Upper lobe of left lung (tissue), 6 donors: ENCODE results near the gene CIAO2B. TPM values are rescaled to one million over a fixed set of nuclear protein-coding genes. Genes with fewer than 3 reads are reported as not detected.

Experiments used
- ATAC-seq, 2 donors: fragments of 200-7000 bp; cut with Tn5 transposase; one replicate each; pipeline ENCODE4 v1.9.1; 2022; ENCODE audit warnings: mild to moderate bottlenecking in 2 of 2, moderate library complexity in 2 of 2; ENCODE audit not compliant: low FRiP score in 2 of 2
- DNase-seq, 2 donors: peaks; one replicate each; pipeline ENCODE4 v3.0.0-alpha.2; 2019 to 2020
- H3K27ac ChIP-seq, 4 donors: fragments of 200-600 bp; sonication (generic); one replicate each; pipeline ENCODE4 v1.5.1; 2016 to 2019
- H3K27me3 ChIP-seq, 4 donors: fragments of 200-600 bp; sonication (generic); one replicate each; pipeline ENCODE4 v1.5.1; 2017 to 2019
- H3K36me3 ChIP-seq, 4 donors: fragments of 200-600 bp; sonication (generic); one replicate each; pipeline ENCODE4 v1.5.1; 2016 to 2019
- H3K4me1 ChIP-seq, 4 donors: fragments of 200-600 bp; sonication (generic); one replicate each; pipeline ENCODE4 v1.5.1; 2018 to 2019
- H3K4me3 ChIP-seq, 4 donors: fragments of 200-600 bp; sonication (generic); one replicate each; pipeline ENCODE4 v1.5.1; 2017 to 2019; ENCODE audit warnings: mild to moderate bottlenecking in 2 of 4, moderate library complexity in 1 of 4
- H3K9me3 ChIP-seq, 4 donors: fragments of 200-600 bp; sonication (generic); one replicate each; pipeline ENCODE4 v1.5.1; 2018 to 2019
- CTCF ChIP-seq, 6 experiments: fragments of 450-650 bp in 4 of 6; fragments of 200-600 bp in 2 of 6; sonication (generic) in 2 of 6; IDR thresholded peaks; one replicate each; pipeline ENCODE4 v1.5.1; 2016 to 2019; ENCODE audit warnings: antibody characterized with exemption in 6 of 6
- EP300 ChIP-seq, 4 donors: sonication (generic); formaldehyde crosslinking; IDR thresholded peaks; one replicate each; pipeline ENCODE4 v1.5.1; 2017; ENCODE audit warnings: antibody characterized with exemption in 4 of 4, control low read depth in 2 of 4
- POLR2A ChIP-seq, 4 donors: fragments of 450-650 bp; IDR thresholded peaks; one replicate each; pipeline ENCODE4 v1.5.1; 2016 to 2017; ENCODE audit warnings: antibody characterized with exemption in 4 of 4, mild to moderate bottlenecking in 2 of 4
- POLR2AphosphoS5 ChIP-seq, 2 donors: sonication (generic); formaldehyde crosslinking; IDR thresholded peaks; one replicate each; pipeline ENCODE4 v1.5.1; 2017; ENCODE audit warnings: antibody characterized with exemption in 2 of 2
- WGBS, 2 donors: methylation state at CpG; one replicate each; pipeline ENCODE4 v1.1.5; 2017 to 2018; 5-methylcytosine and 5-hydroxymethylcytosine counted together
- total RNA-seq, 6 donors: library from RNA; depleted of rRNA in 4 of 6; stranded (reverse); fragments of >200 nt in 4 of 6; gene quantifications; one replicate each; pipeline versions ENCODE4 v1.1.0 to v1.2.1, GENCODE V29; 2016 to 2021
- donor health status: DM: no; HTN: no; CAD: no; lungs with moderate emphysema.
- donor health status: DM: no; HTN: yes; CAD: no; lungs with severe emphysema.

CIAO2B gene
- total RNA-seq, 6 donors from 2014 or later = 59.6 to 131 (median 73.2) TPM

- ATAC-seq (no peak), DNase-seq (no peak)
- no peaks in the 10 kb centered on the region for H3K4me1 ChIP-seq
- H3K27ac ChIP-seq = no peak overlapping the region
- WGBS, 2 donors = 61 to 62% methylated on average over 6 to 7 of the region's 7 CpGs
- TF ChIP-seq EP300 (IDR thresholded peaks at IDR 0.05) (no peak), POLR2AphosphoS5 (IDR thresholded peaks at IDR 0.05) (no peak), POLR2A (IDR thresholded peaks at IDR 0.05) (no peak), CTCF (IDR thresholded peaks at IDR 0.05) (no peak)
- H3K4me3 ChIP-seq = no peak overlapping the region
- H3K36me3 ChIP-seq = no peaks in the 10 kb centered on the region
- no peaks in the 10 kb centered on the region for H3K9me3 ChIP-seq
- H3K27me3 ChIP-seq = no peaks in the 10 kb centered on the region
Observed at GRCh38 chr16:66915041-66915440, 19.2 kb downstream of the CIAO2B start.

DNA sequence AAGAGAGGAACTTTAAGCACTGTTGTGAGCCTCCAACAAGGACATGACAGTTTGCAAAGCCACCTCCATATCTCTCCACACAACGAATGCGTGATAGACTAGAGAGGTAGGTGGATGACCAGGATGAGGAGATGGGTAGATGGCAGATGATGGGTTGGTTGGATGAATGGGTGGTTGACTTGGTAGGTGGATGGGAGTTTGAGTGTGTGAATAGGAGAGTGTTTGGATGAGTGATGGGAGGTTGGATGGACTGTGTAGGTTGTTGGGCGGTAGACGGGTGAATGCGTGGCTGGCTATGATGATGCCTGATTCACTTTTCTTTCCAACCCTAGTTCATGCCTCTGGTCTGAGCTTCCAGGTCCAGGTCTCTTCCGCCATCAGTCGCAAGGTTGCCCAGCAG is 19.7 kb downstream of the CIAO2B start:
- WGBS, 2 donors = 96 to 98% methylated on average over 7 of the region's 7 CpGs

GRCh38 chr16:66913711-66914110 is 20.5 kb downstream of the CIAO2B start:
- TF ChIP-seq CTCF (IDR thresholded peaks at IDR 0.05) (no peak), POLR2AphosphoS5 (IDR thresholded peaks at IDR 0.05) (no peak), EP300 (IDR thresholded peaks at IDR 0.05) (no peak), POLR2A (IDR thresholded peaks at IDR 0.05) (no peak)
- DNase-seq (no peak), ATAC-seq (no peak)
- WGBS, 2 donors = 68 to 93% methylated on average over 2 to 4 of the region's 4 CpGs
- H3K36me3 ChIP-seq = no peaks in the 10 kb centered on the region
- no peak overlapping the region for H3K27ac ChIP-seq
- no peaks in the 10 kb centered on the region for H3K4me1 ChIP-seq
- H3K4me3 ChIP-seq = no peak overlapping the region
- H3K27me3 ChIP-seq = no peaks in the 10 kb centered on the region
- no peaks in the 10 kb centered on the region for H3K9me3 ChIP-seq

More for the DNA sequence above, 19.7 kb downstream of the CIAO2B start:
- Histone ChIP-seq H3K27me3 (no peaks in the 10 kb centered on the region), H3K27ac (no peak overlapping the region), H3K9me3 (no peaks in the 10 kb centered on the region), H3K4me3 (no peak overlapping the region), H3K4me1 (no peaks in the 10 kb centered on the region), H3K36me3 (no peaks in the 10 kb centered on the region)
- no peak for TF ChIP-seq POLR2A (IDR thresholded peaks at IDR 0.05)
- TF ChIP-seq EP300 (IDR thresholded peaks at IDR 0.05) = no peak
- TF ChIP-seq CTCF (IDR thresholded peaks at IDR 0.05) = no peak
- no peak for TF ChIP-seq POLR2AphosphoS5 (IDR thresholded peaks at IDR 0.05)
- DNase-seq (no peak), ATAC-seq (no peak)

GRCh38 chr16:66913081-66913480 is 21.1 kb downstream of the CIAO2B start:
- no peak for DNase-seq
- no peaks in the 10 kb centered on the region for H3K36me3 ChIP-seq
- H3K4me3 ChIP-seq = no peak overlapping the region
- H3K27ac ChIP-seq = no peak overlapping the region
- no peaks in the 10 kb centered on the region for H3K9me3 ChIP-seq
- H3K27me3 ChIP-seq = no peaks in the 10 kb centered on the region
- H3K4me1 ChIP-seq = no peaks in the 10 kb centered on the region
- 57 to 61% methylated on average over 6 to 10 of the region's 10 CpGs for WGBS, 2 donors
- TF ChIP-seq EP300 (IDR thresholded peaks at IDR 0.05) (no peak), CTCF (IDR thresholded peaks at IDR 0.05) (no peak), POLR2AphosphoS5 (IDR thresholded peaks at IDR 0.05) (no peak), POLR2A (IDR thresholded peaks at IDR 0.05) (no peak)
- no peak for ATAC-seq

- TF ChIP-seq POLR2AphosphoS5 (IDR thresholded peaks at IDR 0.05) (no peak), CTCF (IDR thresholded peaks at IDR 0.05) (no peak), POLR2A (IDR thresholded peaks at IDR 0.05) (no peak), EP300 (IDR thresholded peaks at IDR 0.05) (no peak)
- DNase-seq (no peak), ATAC-seq (no peak)
- H3K9me3 ChIP-seq = no peaks in the 10 kb centered on the region
- H3K4me3 ChIP-seq = no peak overlapping the region
- H3K4me1 ChIP-seq = no peaks in the 10 kb centered on the region
- H3K27ac ChIP-seq = no peak overlapping the region
- H3K27me3 ChIP-seq = no peaks in the 10 kb centered on the region
- H3K36me3 ChIP-seq = no peaks in the 10 kb centered on the region
- 60 to 98% methylated on average over 1 to 8 of the region's 8 CpGs for WGBS, 2 donors
Observed at GRCh38 chr16:66911801-66912200, 22.4 kb downstream of the CIAO2B start.
